LHCN-M2 (cell line): Measurements from ENCODE around the gene USP12. TPM values are rescaled to one million over a fixed set of nuclear protein-coding genes. Genes with fewer than 3 reads are reported as not detected.

ENCODE experiments used
- DNase-seq: peaks from one replicate; pipeline ENCODE4 v3.0.0-alpha.2; 2012; ENCODE audit warnings: low read depth
- total RNA-seq: library from RNA; depleted of rRNA; stranded (reverse); fragments of >200 nt; gene quantifications from 2 replicates; pipeline ENCODE4 v1.2.3, GENCODE V29; 2014

Gene USP12
- total RNA-seq, 1 experiment from 2014 or later: 26.8 TPM

DNA sequence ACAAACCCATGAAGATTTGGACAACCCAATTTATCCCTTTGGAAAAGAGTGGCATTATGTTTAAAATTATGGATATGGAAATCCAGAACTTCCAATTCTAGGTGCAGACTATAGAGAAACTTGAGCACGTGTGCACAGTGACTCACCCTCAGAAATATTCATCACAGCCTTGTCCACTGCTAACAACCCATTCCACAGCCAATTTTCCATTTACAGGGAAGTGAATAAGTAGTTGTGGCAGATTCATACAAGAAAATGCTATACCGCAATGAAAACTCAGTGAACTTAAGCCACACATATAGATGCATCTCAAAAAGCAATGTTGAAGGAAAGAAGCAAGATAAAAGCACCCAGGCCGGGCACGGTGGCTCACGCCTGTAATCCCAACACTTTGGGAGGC is 133.3 kb downstream of the USP12 start:
- peak; percentile 74 for DNase-seq

DNA sequence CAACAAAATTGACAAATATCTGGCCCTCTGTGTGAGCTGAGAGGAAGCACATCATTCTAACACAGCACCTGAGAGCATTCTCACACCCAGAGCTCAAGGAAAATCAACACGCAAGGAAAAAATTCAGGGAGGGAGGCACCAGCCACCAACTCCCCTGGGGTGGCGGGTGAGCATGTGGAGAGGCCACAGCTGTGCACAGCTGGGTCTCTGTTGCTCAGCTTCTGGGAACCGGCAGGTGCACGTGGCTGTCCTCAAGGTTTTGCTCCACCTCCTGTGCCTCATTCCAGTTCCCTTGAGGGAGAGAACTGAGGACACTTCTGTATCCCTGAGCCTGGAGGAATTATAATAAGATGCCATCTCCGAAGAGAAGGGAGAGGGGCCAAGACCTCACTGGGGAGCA is 134.0 kb downstream of the USP12 start:
- DNase-seq: no peak

DNA sequence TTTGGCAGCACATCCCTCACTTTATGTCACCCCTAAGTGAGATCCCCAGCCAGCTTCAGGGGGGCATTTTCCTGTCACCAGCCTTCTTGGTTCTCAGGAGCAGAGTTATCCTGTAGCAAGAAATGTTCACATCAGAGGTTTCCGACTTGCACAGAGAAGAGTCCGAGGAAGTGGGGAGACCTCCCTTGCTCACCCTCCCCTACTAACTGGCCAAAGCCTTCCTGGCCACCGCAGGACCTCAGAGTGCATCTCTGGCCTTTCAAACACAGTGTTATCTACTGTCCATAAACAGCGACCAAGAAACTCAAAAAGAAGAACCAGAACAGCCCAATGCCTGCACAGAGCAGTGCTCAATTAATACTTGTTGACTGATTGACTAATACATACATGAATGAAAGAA is 134.4 kb downstream of the USP12 start:
- DNase-seq: no peak

DNA sequence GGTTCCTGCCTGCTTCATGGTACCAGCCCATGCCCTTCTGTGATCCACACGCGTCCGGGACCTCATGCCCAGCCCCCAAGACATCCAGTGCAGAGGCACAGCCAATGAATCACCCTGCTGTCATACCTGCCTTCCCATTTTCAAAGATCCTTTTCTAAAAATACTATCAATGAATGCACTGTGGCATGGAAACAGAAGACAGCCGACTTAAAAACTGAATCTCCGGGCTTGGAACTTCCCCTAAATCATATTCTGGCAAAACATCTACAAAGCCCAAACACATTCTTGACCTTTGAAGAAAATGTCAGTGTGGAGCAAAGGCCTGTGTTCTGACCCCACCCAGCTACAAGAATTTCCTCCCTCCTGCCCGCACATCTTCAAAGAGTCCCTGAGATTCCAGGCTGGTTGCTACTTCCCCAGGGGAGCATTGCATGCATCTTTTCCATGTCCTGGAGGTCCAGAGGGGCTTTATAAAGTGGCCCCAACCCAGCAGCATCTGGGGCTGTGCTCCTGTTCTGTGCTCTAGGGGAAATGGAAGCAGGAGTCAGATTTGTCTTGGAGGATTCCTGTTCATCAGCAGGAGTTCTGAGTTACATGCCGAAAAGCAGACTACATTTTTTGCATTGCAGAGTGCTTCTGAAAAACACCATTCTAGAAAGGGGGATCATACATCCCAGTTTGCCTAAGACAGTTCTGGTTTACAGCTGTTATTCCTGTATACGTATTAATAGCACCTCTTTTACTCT is 135.2 kb downstream of the USP12 start:
- no peak for DNase-seq

DNA sequence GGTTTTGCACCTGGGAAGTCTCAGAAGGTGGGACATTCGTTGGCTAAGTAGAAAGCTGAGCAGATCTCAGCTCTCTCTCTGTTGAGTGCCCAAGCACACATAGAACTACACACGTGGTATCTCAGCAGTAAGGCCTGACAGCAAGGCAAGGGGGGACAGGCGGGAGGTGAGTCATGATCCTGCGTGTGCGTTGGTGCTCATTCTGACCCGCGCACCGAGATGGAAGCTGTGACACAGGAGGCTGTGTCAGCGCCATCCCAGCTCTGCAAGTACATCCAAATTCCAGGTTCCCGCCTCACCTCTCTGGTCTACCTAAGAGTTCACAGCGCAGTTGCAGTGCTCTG is 135.7 kb downstream of the USP12 start:
- no peak for DNase-seq

DNA sequence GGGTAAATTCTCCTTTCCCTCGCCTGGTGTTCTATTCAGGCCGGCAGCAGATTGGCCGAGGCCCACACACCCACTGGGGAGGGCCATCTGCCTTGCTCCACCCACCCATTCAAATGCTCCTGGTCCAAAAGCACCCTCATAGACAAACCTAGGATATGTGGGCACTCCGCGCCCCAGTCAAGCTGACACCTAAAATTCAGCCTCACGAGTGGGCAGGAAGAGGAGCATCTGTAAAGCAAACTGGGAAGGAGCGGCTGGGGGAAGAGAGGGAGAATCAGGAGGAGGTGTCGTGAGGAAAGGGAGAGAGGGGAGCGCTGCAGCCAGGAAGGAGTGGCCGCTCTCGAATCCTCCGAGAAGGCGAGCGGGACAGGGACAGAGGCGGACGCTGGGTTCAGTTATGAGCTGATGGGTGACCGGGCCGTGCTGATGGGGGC is 136.9 kb downstream of the USP12 start:
- DNase-seq: no peak

DNA sequence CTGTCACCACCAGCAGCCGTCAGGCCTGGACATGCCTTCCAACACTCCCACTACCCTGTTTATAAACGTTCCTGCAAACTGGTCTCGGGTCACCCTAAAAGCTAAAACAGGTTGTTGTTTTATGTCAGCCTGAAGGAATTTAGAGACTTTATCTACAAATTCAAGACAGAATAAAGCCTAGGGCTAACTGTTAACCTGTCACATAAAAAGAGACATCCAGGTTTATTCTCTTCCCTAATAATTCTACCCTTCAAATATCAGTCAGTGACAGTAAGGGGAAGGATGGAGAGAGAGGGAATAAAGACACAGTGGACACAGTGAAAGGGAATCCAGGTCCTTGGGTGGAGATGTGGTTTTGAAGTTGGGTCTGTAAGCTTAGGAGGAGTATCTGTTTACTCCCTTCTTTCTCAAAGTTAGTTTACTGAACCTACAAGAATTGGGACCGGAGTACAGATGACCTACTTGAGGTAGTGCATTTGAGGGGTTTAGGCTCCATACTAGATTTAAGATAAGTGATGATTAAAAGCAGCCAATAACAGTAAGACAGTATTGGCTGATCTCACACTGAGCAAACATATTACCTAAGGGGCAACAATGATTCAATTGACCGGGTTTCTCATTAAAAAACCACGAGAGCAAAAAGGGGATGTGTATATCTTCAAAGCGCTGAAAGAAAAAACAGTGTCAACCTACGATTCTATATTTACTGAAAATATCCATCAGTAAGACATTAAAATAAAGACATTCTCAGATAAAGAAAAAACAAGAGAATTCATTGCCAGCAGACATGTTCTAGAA is 142.7 kb downstream of the USP12 start:
- DNase-seq: no peak

DNA sequence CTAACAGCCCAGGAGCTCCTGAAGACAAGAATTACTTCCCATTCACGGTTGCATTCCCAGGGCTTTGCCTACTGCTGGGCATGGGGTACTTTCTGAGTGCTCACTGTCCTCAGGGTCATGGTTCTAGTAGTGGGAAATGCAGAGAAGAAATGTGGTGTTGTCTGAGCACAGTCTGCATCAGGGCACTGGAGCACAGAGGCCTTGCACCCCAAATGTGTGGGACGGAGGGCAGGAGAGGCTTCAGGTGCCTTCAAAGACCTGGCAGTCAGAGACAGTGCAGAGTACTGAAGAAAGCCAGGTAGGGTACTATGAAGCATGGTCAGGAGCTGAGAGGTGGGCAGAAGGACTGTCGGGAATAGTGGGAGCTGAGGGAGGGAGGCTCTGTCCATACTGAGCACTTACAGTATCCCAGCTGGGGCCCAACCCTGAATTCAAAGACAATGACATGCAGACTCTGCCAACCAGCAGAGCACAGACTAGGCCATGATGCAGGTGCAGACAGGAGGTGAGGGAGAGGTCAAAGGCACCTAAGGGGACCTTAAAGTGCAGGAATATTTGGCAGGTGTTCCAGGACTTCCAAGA is 144.4 kb downstream of the USP12 start:
- DNase-seq: no peak

DNA sequence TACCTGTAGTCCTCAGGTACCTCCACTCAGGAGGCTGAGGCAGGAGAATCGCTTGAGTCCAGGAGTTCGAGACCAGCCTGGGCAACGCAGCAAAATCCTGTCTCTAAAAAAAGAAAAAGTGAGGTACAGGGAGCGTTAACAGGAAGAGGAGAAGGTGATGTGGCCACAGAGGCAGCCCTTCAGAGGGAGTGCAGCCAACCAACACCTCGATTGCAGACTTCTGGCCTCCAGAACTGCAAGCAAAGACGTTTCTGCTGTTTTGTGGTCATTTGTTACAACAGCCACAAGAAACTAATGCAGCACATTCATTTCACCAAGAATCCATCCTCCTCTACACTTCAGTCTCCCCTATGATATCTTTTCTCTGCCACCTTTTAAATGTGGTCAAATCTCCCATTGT is 145.2 kb downstream of the USP12 start:
- no peak for DNase-seq

DNA sequence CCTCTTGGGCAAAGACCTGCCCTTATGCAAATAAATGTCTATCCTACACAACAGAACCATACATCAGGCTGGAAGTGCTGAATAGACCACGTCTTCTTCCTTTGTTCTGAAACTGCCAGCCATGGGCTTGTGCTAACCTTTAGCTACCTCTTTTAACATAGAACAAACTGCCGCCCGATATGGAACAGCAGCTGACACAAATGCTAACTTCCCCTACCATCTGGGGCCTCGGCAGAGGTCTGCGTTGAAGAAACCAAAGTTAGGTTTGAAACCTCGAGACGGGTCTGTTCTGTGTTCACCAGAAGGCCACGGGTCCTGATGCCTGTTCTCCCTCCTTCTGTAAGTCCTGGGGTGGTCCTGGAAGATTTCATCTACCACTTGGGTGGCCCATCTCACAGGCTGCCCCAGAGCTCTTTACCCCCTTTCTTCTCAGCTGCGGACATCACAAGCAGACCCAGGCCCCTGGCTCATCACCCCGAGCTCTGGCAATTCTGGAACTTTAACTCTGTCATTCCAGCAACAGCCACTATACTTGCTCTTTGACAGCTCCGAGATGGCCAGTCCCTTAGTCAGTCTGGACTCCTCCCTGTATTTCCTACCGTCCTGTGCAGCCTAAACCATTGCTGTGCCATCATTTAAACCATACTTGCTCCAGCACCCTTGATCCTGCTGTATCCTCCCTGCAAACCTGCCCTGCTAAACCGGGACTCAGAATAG is 146.7 kb downstream of the USP12 start:
- DNase-seq: no peak

DNA sequence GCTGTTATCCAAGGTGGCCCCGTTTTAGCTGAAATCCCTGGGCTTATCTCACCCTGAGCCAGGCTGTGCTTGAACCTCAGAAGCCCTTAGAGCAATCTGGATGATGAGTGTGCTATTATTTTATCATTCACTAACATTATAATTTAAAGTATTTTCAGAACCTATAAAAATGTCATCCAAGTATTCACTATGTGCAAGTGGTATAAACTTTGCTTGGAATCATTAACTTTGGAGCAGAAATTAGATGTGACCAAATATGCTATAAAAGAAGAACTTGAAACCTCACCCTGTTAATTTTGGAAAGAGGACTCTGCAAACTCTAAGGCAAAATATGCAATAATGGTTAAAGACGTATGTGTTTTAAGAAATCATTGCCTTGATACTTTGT is 147.5 kb downstream of the USP12 start:
- DNase-seq: no peak

DNA sequence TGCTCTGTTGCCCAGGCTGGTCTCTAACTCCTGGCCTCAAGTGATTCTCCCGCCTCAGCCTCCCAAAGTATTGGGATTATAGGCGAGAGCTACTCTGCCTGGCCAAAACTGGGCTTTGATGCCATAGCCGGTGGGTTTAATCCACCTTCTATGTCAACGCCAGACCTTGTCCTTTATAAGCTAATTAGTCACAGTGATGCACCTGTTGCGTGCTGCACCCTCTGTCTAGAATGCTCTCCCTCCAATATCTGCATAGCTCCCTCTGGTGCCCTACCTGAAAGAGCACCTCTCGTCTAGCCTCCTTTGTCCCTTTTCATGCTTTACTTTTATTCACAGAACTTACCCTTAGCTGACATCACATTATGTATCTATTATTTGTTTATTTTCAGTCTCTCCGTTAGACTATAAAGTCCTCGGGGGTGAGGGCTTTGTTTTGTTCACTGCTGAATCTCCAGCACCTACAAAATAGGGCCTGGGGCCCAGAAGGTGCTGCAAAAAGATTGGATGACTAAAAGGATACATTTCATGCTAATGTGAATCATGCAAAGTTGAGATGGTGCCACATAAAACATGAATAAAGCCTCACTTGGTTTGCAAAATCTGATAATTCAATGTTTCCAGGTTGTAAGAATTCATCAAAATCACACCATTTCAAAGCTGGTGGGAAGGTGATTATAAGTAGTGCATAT is 148.1 kb downstream of the USP12 start:
- no peak for DNase-seq

DNA sequence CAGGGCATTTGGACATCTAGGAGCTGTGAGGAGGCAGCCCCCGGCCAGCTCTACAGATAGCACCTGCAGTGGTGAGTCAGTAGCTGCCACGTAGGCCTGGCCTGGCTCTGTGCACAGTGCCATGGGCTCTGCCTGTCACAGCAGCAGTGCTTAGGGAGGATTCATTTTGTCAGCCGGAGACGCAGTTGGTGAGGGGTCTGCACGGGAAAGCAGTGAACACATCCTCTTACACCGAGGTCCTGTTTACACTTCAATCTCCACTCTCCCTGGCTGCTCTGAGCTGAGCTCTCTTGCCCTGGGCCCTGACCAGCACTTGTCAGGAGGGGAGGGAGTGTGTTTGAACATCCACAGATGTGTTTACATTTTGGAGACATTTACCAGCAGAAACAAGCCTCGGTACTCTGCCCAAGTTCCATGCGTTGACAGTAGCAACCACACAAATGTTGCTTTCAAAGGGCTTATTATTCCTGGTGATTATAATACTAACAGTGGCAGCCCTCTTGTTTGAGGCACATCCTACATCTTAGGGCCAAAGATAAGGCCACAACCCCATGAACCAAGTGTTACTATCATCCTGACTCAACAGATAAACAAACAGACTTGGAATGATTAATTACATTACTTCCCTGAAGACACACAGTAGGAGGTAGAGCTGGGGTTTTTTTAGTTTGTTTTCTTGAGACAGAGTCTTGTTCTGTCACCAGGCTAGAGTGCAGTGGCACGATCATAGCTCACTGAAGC is 148.9 kb downstream of the USP12 start:
- no peak for DNase-seq

DNA sequence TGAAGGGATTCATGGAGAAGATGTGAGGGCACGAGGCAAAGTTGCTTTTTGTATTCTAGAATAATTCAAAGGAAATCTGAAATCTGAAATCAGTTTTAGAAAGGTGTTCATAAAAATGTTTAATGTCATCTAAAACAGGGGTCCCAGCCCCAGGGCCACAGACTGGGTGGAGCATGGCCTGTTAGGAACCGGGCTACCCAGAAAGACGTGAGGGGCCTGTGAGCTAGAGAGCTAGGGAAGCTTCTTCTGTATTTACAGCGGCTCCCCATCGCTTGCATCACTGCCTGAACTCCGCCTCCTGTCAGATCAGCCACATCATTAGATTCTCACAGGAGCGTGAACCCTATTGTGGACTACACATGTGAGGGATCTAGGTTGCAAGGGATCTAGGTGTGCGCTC is 151.2 kb downstream of the USP12 start:
- DNase-seq: no peak

DNA sequence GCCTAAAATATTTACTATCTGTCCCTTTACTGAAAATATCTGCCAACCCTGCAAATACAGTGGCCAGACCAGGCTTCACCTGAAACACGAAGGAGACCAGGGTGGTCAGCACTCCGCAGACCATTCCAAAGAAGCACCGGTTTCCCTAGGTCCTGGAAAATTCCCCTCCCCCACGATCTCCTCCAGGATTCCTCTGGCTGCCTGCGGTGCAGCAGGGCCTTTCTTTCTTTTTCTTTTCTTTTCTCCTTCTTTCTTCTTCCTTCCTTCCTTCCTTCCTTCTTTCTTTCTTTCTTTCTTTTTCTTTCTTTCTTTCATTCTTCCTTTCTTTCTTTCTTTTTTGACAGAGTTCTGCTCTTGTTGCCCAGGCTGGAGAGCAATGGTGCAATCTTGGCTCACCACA is 152.7 kb downstream of the USP12 start:
- no peak for DNase-seq

DNA sequence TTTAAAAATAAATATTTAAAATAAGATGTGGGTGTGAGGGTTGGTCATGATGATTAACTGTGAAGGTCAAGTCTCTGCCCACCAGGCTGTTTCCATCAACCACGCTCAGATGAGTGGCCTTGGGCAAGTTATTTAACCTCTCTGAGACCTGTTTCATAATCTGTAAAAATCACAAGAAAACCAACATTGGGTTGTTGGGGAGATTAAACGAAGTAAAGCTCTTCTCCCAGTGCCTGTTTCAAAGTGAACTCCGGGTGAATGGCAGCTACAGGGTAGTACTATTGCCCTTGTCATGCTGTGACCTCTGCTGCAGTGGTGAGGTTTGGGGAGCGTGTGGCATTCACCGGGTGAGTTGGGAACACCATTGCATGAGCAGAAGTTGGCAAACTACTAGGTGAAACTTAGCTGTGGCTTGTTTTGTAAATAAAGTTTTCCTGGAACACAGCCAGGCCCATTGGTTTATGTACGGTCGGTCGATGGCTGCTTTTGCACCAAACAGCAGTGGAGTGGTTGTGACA is 153.2 kb downstream of the USP12 start:
- DNase-seq: no peak

DNA sequence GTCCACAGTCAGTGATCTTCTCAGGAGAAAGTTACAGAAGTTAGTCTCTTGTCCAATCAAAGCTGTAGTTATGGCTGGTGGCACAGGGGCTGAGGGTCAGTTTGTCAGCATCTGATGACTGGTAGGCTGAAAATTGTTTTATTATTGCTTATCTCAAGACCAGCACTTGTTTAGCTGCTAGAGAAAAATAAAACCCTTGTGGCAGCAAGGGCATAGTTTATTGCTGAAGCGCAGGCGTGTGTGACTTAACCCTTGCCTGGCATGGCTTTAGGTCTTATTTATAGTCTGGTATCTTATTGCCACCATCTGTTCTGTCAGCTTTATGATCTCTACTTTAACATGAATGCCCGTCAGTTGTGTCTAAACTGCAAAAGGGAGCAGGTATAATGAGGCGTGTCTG is 154.7 kb downstream of the USP12 start:
- DNase-seq: no peak
